Activated CD4-positive, alpha-beta T cell treated with anti-CD3 and anti-CD28 coated beads, Interleukin-2, amount 50 U/mL, for 24 hours (primary cell): Measurements from ENCODE around the gene MYL4.
"Not testable (repeated sequence)": the region's sequence is repeated elsewhere in the genome, so short reads cannot be mapped to it uniquely, and the experiment has no call there.

Experiments
- DNase-seq, 2 donors: peaks; one replicate each; pipeline ENCODE4 v3.0.0-alpha.2; 2020; ENCODE audit warnings: low read depth in 1 of 2, low spot score in 1 of 2

The MYL4 gene

GRCh38 chr17:47269561-47270280 is 60.6 kb downstream of the MYL4 start:
- DNase-seq, result not testable (repeated sequence)

GRCh38 chr17:47270946-47271705 is 62.0 kb downstream of the MYL4 start:
- DNase-seq, result no peak

- DNase-seq, result no peak
These were observed 63.3 kb downstream of the MYL4 start for GRCh38 chr17:47272491-47272890.

GRCh38 chr17:47273245-47273644 is 64.1 kb downstream of the MYL4 start:
- no peak for DNase-seq
